Dermis microvascular lymphatic vessel endothelial cell (primary cell): ENCODE results near the gene CD276. TPM values are rescaled to one million over a fixed set of nuclear protein-coding genes. Genes with fewer than 3 reads are reported as not detected.
"Not testable (repeated sequence)": the region's sequence is repeated elsewhere in the genome, so short reads cannot be mapped to it uniquely, and the experiment has no call there.

Experiments
- DNase-seq, 2 donors: peaks; one replicate each; pipeline versions ENCODE4 v3.0.0 to v3.0.0-alpha.2; 2010; ENCODE audit warnings: low read depth in 2 of 2
- total RNA-seq: library from RNA; depleted of rRNA; stranded (reverse); fragments of >200 nt; gene quantifications from 2 replicates; pipeline ENCODE4 v1.2.1, GENCODE V29; 2014

CD276 gene
- total RNA-seq, 1 donor from 2014 or later: 33.1 TPM

GRCh38 chr15:73709686-73710085 is 25.5 kb downstream of the CD276 start:
- no peak for DNase-seq

GRCh38 chr15:73710321-73710720 is 26.1 kb downstream of the CD276 start:
- no peak for DNase-seq

- peak; percentile 44 to 70 for DNase-seq
These were observed 27.3 kb downstream of the CD276 start for GRCh38 chr15:73711526-73711925.

GRCh38 chr15:73712107-73712506 is 27.9 kb downstream of the CD276 start:
- DNase-seq: no peak

GRCh38 chr15:73714695-73715301 is 30.6 kb downstream of the CD276 start:
- no peak for DNase-seq

- DNase-seq: no peak
These were observed 31.2 kb downstream of the CD276 start for GRCh38 chr15:73715417-73715816.

- no peak for DNase-seq
These were observed 32.2 kb downstream of the CD276 start for GRCh38 chr15:73716417-73716816.

GRCh38 chr15:73717206-73717605 is 33.0 kb downstream of the CD276 start:
- DNase-seq: no peak

- DNase-seq: no peak
These were observed 33.6 kb downstream of the CD276 start for GRCh38 chr15:73717802-73718201.

- DNase-seq: no peak
These were observed 34.5 kb downstream of the CD276 start for GRCh38 chr15:73718694-73719093.

- DNase-seq: no peak
These were observed 38.2 kb downstream of the CD276 start for GRCh38 chr15:73722425-73722824.

- DNase-seq: no peak
These were observed 39.0 kb downstream of the CD276 start for GRCh38 chr15:73723191-73723590.

GRCh38 chr15:73724212-73724611 is 40.0 kb downstream of the CD276 start:
- no peak for DNase-seq

- DNase-seq: no peak
These were observed 43.3 kb downstream of the CD276 start for GRCh38 chr15:73727330-73727976.

GRCh38 chr15:73732051-73732450 is 47.9 kb downstream of the CD276 start:
- not testable (repeated sequence) for DNase-seq

- DNase-seq: no peak
These were observed 48.7 kb downstream of the CD276 start for GRCh38 chr15:73732930-73733329.

GRCh38 chr15:73737535-73737934 is 53.4 kb downstream of the CD276 start:
- DNase-seq: no peak

- DNase-seq: no peak
These were observed 56.2 kb downstream of the CD276 start for GRCh38 chr15:73740152-73741048.

GRCh38 chr15:73741321-73741836 is 57.2 kb downstream of the CD276 start:
- DNase-seq: no peak

- no peak for DNase-seq
These were observed 60.1 kb downstream of the CD276 start for GRCh38 chr15:73744293-73744692.

- no peak for DNase-seq
These were observed 60.9 kb downstream of the CD276 start for GRCh38 chr15:73745073-73745472.

- no peak for DNase-seq
These were observed 62.1 kb downstream of the CD276 start for GRCh38 chr15:73746261-73746660.
